Suprapubic skin (tissue), 4 donors: ENCODE data around the gene CCDC3.

Experiments used
- CTCF ChIP-seq, 2 donors: fragments of 200-600 bp in 1 of 2; fragments of 450-650 bp in 1 of 2; sonication (generic) in 1 of 2; IDR thresholded peaks; one replicate each; pipeline ENCODE4 v1.5.1; 2016 to 2019; ENCODE audit warnings: antibody characterized with exemption in 2 of 2, mild to moderate bottlenecking in 1 of 2, moderate library complexity in 1 of 2
- EP300 ChIP-seq: sonication (generic); formaldehyde crosslinking; IDR thresholded peaks from one replicate; pipeline ENCODE4 v1.6.1; 2017; ENCODE audit warnings: antibody characterized with exemption
- POLR2AphosphoS5 ChIP-seq, 3 donors: sonication (generic); formaldehyde crosslinking; IDR thresholded peaks; one replicate each; pipeline ENCODE4 v1.6.1; 2017; ENCODE audit warnings: antibody characterized with exemption in 3 of 3

- TF ChIP-seq EP300 (no peak), CTCF (IDR thresholded peaks at IDR 0.05) (no peak), POLR2AphosphoS5 (IDR thresholded peaks at IDR 0.05) (no peak)
These were observed 60.7 kb downstream of the CCDC3 start for GRCh38 chr10:12940791-12941190.
